PC-9 (cell line): ENCODE results near the gene DNAJC22. TPM values are rescaled to one million over a fixed set of nuclear protein-coding genes. Genes with fewer than 3 reads are reported as not detected.

Experiments
- BruUV-seq: library from RNA; stranded (reverse); fragments of 400-500 nt; replicated peaks from 2 replicates; lab custom pipeline; 2021; lab: Mats Ljungman, UMichigan
- CTCF ChIA-PET: fragments of 300-600 bp; sonication (Branson Sonifier 250); formaldehyde crosslinking; loops from one replicate; lab custom pipeline; 2022; ENCODE audit warnings: antibody characterized with exemption; lab: Charles Lee
- POLR2A ChIA-PET: fragments of 300-600 bp; sonication (Branson Sonifier 250); formaldehyde crosslinking; loops from one replicate; lab custom pipeline; 2022; ENCODE audit warnings: antibody characterized with exemption; ENCODE audit not compliant: unreplicated experiment; lab: Charles Lee
- DNase-seq, 2 experiments: peaks; one replicate each; pipeline versions ENCODE4 v3.0.0 to v3.0.0-alpha.2; 2015 to 2022; ENCODE audit warnings: mixed read lengths in 1 of 2
- H2AFZ ChIP-seq: fragments of 200-600 bp; sonication (generic); 2 replicates; pipeline ENCODE4 v1.8.1; 2017; ENCODE audit warnings: antibody characterized with exemption
- H3F3A ChIP-seq: fragments of 200-600 bp; sonication (generic); 2 replicates; pipeline ENCODE4 v1.8.1; 2017; ENCODE audit warnings: antibody characterized with exemption, mild to moderate bottlenecking, low read depth; ENCODE audit not compliant: insufficient read depth
- H3K27ac ChIP-seq: fragments of 200-600 bp; sonication (generic); 2 replicates; pipeline ENCODE4 v1.6.1; 2016; ENCODE audit warnings: mixed run types
- H3K27me3 ChIP-seq: fragments of 200-600 bp; sonication (generic); 2 replicates; pipeline ENCODE4 v1.6.1; 2016; ENCODE audit warnings: low read depth, mixed run types; ENCODE audit not compliant: insufficient read depth
- H3K36me3 ChIP-seq: fragments of 200-600 bp; sonication (generic); 2 replicates; pipeline ENCODE4 v1.6.1; 2016; ENCODE audit warnings: low read depth, mixed run types
- H3K4me1 ChIP-seq: fragments of 200-600 bp; sonication (generic); replicated peaks from 2 replicates; pipeline ENCODE4 v1.6.1; 2016; ENCODE audit warnings: mixed run types; ENCODE audit not compliant: insufficient read depth
- H3K4me2 ChIP-seq: fragments of 200-600 bp; sonication (generic); 2 replicates; pipeline ENCODE4 v1.6.1; 2017; ENCODE audit warnings: mixed run types
- H3K4me3 ChIP-seq: fragments of 200-600 bp; sonication (generic); 2 replicates; pipeline ENCODE4 v1.6.1; 2016; ENCODE audit warnings: mixed run types
- H3K79me2 ChIP-seq: fragments of 200-600 bp; sonication (generic); 2 replicates; pipeline ENCODE4 v1.6.1; 2017; ENCODE audit warnings: low read depth, mixed run types
- H3K9me2 ChIP-seq: fragments of 200-600 bp; sonication (generic); 2 replicates; pipeline ENCODE4 v1.8.1; 2017; ENCODE audit warnings: mild to moderate bottlenecking; ENCODE audit not compliant: insufficient read depth
- H3K9me3 ChIP-seq: fragments of 200-600 bp; sonication (generic); 2 replicates; pipeline ENCODE4 v1.8.1; 2016; ENCODE audit warnings: low read depth; ENCODE audit not compliant: insufficient read depth
- H4K20me1 ChIP-seq: fragments of 200-600 bp; sonication (generic); 2 replicates; pipeline ENCODE4 v1.8.1; 2017; ENCODE audit not compliant: insufficient read depth
- CTCF ChIP-seq: fragments of 200-600 bp; sonication (generic); conservative IDR thresholded peaks from 2 replicates; pipeline ENCODE4 v1.6.1; 2017; ENCODE audit warnings: mixed run types, antibody characterized with exemption, mild to moderate bottlenecking, moderate library complexity
- EZH2 ChIP-seq: fragments of 200-600 bp; sonication (generic); IDR thresholded peaks from 2 replicates; pipeline ENCODE4 v1.8.0; 2017; ENCODE audit warnings: antibody characterized with exemption, low read depth
- intact Hi-C: fragments of 100-400 bp; cut with micrococcal nuclease; formaldehyde crosslinking; loops from one replicate; pipeline ENCODE4 v1.10.0; 2022; ENCODE audit not compliant: unreplicated experiment
- total RNA-seq: library from RNA; stranded (reverse); gene quantifications from 2 replicates; pipeline ENCODE4 v1.2.3, GENCODE V29; 2021

DNAJC22 gene
- total RNA-seq, 1 experiment from 2014 or later, result 3.7 TPM

GRCh38 chr12:49322367-49322707 is 24.4 kb upstream of the DNAJC22 start:
- TF ChIP-seq EZH2, result no peak
- no peak for TF ChIP-seq CTCF
- BruUV-seq, result TSS peak; percentile 99
- intact Hi-C loops, result no loop called here

GRCh38 chr12:49322708-49323523 is 23.8 kb upstream of the DNAJC22 start, which contains the start of gene TROAP:
TSS of gene TROAP (plus strand) at chr12:49323255. CDS start at chr12:49323609, 354 bp downstream.
- no peaks in the 10 kb centered on the region for H3K9me2 ChIP-seq
- intact Hi-C loops, result no loop called here
- peak within 1 kb of the TSS; percentile 68 for H3K4me3 ChIP-seq
- TF ChIP-seq EZH2, result no peak
- TF ChIP-seq CTCF, result no peak
- H3K4me1 ChIP-seq, result peaks cover 9% of the 10 kb centered on the region; the same call in 1 of the 2 replicates
- no peaks in the 10 kb centered on the region for H3K27me3 ChIP-seq
- no TSS peak for BruUV-seq
- peak within 1 kb of the TSS; percentile 84 for H2AFZ ChIP-seq
- H4K20me1 ChIP-seq, result no peaks in the 10 kb centered on the region
- DNase-seq, result peak; percentile 93 to 98
- ChIA-PET CTCF (interaction anchor here (0.6 to 2.0 kb wide), 7 partner anchors 9 to 316 kb away, joined by 3 to 11 read pairs (median 5); partner anchors contain the start of gene DNAJC22), POLR2A (interaction anchor here (0.5 to 1.0 kb wide), 12 partner anchors 12 to 961 kb away, joined by 3 to 10 read pairs (median 4); partner anchors contain the start of genes LIMA1, SPATS2 and TMBIM6)
- no peaks in the 10 kb centered on the region for H3F3A ChIP-seq
- peaks cover 12% of the 10 kb centered on the region for H3K79me2 ChIP-seq
- H3K4me2 ChIP-seq, result peak within 1 kb of the TSS; percentile 93
- 0 out of 2 replicates have a peak within 1 kb of the TSS, but pooled peaks have one; percentile 6 for H3K27ac ChIP-seq
- H3K36me3 ChIP-seq, result no peaks in the 10 kb centered on the region
- no peaks in the 10 kb centered on the region for H3K9me3 ChIP-seq

More at GRCh38 chr12:49322367-49322707, 24.4 kb upstream of the DNAJC22 start:
- Histone ChIP-seq H3F3A (no peaks in the 10 kb centered on the region), H2AFZ (peak overlapping the region; percentile 77), H3K9me3 (no peaks in the 10 kb centered on the region), H3K9me2 (no peaks in the 10 kb centered on the region), H3K4me1 (peaks cover 9% of the 10 kb centered on the region; the same call in 1 of the 2 replicates), H3K27ac (0 out of 2 replicates have a peak overlapping the region, but pooled peaks have one; percentile 6), H3K79me2 (peaks cover 12% of the 10 kb centered on the region), H3K36me3 (no peaks in the 10 kb centered on the region), H4K20me1 (no peaks in the 10 kb centered on the region), H3K27me3 (no peaks in the 10 kb centered on the region), H3K4me3 (peak overlapping the region; percentile 68), H3K4me2 (peak overlapping the region; percentile 79)
- POLR2A ChIA-PET, result interaction anchor here (0.5 to 0.9 kb wide), 3 partner anchors 245 to 641 kb away, joined by 3 to 10 read pairs (median 5); partner anchors contain the start of gene TMBIM6
- CTCF ChIA-PET, result interaction anchor here (0.6 to 2.0 kb wide), 5 partner anchors 9 to 84 kb away, joined by 3 to 11 read pairs (median 7); partner anchors contain the start of gene DNAJC22
- DNase-seq, result no peak

GRCh38 chr12:49323524-49324097 is 23.1 kb upstream of the DNAJC22 start:
- intact Hi-C loops, result no loop called here
- Histone ChIP-seq H3K79me2 (peaks cover 12% of the 10 kb centered on the region), H3K9me3 (no peaks in the 10 kb centered on the region), H3K36me3 (no peaks in the 10 kb centered on the region), H3K4me1 (peaks cover 9% of the 10 kb centered on the region; the same call in 1 of the 2 replicates), H2AFZ (peak overlapping the region; percentile 84), H3K27ac (no peak overlapping the region), H3K27me3 (no peaks in the 10 kb centered on the region), H3K4me2 (peak overlapping the region; percentile 93), H4K20me1 (no peaks in the 10 kb centered on the region), H3K9me2 (no peaks in the 10 kb centered on the region), H3F3A (no peaks in the 10 kb centered on the region), H3K4me3 (peak overlapping the region; percentile 68)
- ChIA-PET POLR2A (interaction anchor here (0.6 to 1.0 kb wide), 7 partner anchors 11 to 960 kb away, joined by 3 to 8 read pairs (median 4); partner anchors contain the start of genes LIMA1 and SPATS2), CTCF (interaction anchor here (1.0 to 2.0 kb wide), 4 partner anchors 8 to 26 kb away, joined by 3 to 11 read pairs (median 9); partner anchors contain the start of gene DNAJC22)
- BruUV-seq, result TSS peak; percentile 64
- DNase-seq, result no peak
- TF ChIP-seq CTCF, result no peak
- TF ChIP-seq EZH2, result no peak
